Measurements from ENCODE around the gene DPH2.

The DPH2 gene

DNA sequence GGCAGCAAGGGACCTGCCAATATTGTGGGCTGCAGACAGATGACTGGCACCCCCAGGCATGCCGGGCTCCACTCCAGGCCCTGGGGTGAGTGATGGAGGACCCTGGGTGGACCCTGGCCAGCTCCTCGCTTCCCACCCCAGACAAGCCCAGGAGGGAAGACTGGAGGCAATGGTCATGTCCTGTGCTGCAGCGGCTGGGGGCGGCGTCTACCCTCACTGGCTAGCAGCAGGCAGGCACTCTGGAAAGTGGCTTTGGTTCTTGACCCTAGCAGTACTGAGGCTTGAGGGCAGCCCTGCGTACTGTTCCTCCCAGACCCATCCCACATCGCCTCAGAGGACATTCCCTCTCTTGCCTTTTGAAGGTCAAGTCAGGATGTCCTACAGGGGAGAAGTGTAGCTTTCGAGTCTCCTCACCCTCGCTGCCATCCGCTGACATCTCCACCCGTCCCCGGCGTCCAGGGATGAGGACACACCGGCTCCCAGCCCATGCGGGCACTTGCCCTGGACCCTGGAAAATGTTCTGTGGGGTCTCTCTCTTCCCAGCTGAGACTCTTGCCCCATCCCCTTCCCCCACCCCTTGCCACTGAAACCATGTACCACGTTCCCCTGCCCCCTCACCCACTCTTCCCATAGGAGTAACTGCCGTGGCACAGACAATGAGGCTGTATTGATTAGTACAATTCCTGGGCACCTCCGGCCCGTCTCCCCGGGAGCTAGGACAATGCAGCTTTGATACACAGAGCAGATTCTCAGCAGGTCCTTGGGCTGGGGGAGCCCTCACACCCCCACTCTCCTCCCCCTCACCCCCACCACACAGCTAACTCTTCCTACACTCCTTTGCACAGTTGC is 46.5 kb downstream of the DPH2 start:
- TF ChIP-seq CTCF (conservative IDR thresholded peaks at IDR 0.05), result no peak
- no peak for TF ChIP-seq ZFX (IDR thresholded peaks at IDR 0.05)
- H3K27ac ChIP-seq, result no peak overlapping the region

DNA sequence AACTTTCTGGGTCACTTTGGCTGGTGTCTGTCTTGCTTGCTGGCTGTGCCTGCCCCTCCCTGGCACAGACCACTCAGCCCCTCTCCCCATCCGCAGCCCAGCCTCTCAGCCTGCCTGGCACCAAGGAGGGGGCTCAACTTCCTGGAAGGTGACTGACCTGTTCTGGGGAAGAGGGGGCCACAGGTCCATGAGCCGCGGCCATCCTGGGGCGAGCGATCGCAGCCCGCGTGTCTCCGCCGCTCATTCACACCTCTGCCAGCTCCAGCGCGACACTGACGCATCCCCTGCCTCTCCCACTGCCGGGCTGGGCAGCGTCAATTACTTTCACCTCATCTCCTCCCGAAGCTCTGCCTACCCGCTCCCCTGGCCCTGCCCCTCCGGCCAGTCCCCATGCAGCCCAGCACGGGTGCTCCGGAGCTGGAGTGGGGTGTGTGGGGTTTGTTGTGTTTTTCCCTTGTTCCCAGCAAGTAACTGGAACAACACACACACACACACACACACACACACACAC is 47.1 kb downstream of the DPH2 start:
- no peak overlapping the region for H3K27ac ChIP-seq
- TF ChIP-seq ZFX (IDR thresholded peaks at IDR 0.05) (no peak), CTCF (conservative IDR thresholded peaks at IDR 0.05) (no peak)

- no peak overlapping the region for H3K27ac ChIP-seq
- TF ChIP-seq ZFX (IDR thresholded peaks at IDR 0.05), result no peak
- TF ChIP-seq CTCF (conservative IDR thresholded peaks at IDR 0.05), result no peak
These were observed 49.7 kb downstream of the DPH2 start for GRCh38 chr1:44019466-44019948.

DNA sequence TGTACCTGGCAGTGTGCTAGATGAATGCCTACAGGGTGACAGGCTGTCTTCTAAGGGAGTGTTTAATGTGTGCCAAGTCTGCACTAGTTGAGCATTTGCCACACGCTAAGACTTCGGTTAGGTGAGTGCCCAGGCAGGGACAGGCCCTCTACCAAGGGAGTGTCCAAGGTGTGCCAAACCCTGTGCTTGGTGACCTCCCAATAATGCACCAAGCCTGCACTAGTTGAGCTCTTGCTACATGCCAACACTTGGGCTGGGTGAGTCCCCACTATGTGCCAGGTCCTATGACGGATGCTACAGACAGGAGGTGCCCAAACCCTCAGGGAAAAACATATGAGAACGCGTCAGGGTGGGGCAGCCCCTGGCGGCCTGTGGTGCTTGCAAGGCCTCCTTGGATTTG is 50.7 kb downstream of the DPH2 start:
- TF ChIP-seq CTCF (conservative IDR thresholded peaks at IDR 0.05) (no peak), ZFX (IDR thresholded peaks at IDR 0.05) (no peak)
- H3K27ac ChIP-seq, result no peak overlapping the region

- no peak for TF ChIP-seq CTCF (conservative IDR thresholded peaks at IDR 0.05)
- no peak for TF ChIP-seq ZFX (IDR thresholded peaks at IDR 0.05)
- H3K27ac ChIP-seq, result no peak overlapping the region
These were observed 51.3 kb downstream of the DPH2 start for GRCh38 chr1:44021156-44021555.

DNA sequence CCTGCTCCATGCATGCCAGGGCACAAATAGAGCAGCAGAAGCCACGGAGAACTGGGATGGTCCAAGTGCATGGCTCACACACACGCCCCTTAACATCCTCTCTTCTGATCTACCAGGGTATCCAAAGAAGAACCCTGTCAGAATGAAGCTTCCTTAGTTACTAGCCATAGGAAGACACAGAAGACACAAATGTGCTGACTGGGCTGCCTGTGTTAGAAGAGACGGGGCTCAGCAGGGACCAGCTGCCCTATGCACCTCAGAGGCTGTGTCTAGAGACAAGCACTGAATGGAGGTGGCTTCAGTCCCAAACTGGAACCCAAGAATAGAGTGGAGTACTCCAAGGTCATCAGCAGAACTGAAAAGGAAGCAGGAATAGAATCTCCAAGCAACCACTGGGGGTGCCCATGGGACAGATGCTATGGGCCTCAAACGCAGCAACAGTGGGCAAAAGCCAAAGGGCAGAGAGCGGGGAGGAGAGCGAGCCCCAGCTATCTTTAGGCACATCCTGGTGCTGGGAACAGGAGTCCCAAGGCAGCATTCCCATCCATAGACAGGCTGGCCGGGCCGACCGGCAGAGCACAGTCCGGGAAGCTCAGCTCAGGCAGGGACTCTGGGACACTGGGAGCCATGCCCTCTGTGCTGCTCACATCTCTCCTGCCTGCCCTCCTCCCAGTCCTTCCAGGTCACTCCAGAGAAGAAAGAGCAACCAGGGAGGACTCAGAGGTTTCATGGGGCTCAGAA is 51.9 kb downstream of the DPH2 start:
- no peak overlapping the region for H3K27ac ChIP-seq
- TF ChIP-seq CTCF (conservative IDR thresholded peaks at IDR 0.05), result no peak
- TF ChIP-seq ZFX (IDR thresholded peaks at IDR 0.05), result no peak
